ENCODE results near the gene ENPP3. TPM values are rescaled to one million over a fixed set of nuclear protein-coding genes. Genes with fewer than 3 reads are reported as not detected.

ENPP3 gene
- total and polyA plus RNA-seq, 2 of the 13 experiments (the other 11 are each of a cell fraction or from before 2014, with no cell fraction given): 40.0 to 75.4 TPM

- Histone ChIP-seq H4K20me1 (ENCODE audit: insufficient read depth, low read length) (no peaks in the 10 kb centered on the region), H3K27me3 (ENCODE audit: control insufficient read depth in 1 of 2, insufficient read depth in 2 of 2, low read length in 2 of 2) (no peaks in the 10 kb centered on the region), H3K9ac (ENCODE audit: insufficient read depth, low read depth, low read length) (no peak overlapping the region), H3K4me3 (replicated peaks in 1 of 3; ENCODE audit: insufficient read depth in 1 of 3, low read depth in 2 of 3, low read length in 3 of 3) (no peak overlapping the region), H3K36me3 (replicated peaks in 1 of 2; ENCODE audit: control insufficient read depth in 1 of 2, insufficient read depth in 2 of 2, low read length in 2 of 2) (no peaks in the 10 kb centered on the region), H3K4me2 (ENCODE audit: low read depth, low read length) (no peak overlapping the region), H3K27ac (ENCODE audit: extremely low read length, insufficient read depth, low read length) (no peak overlapping the region), H3K4me1 (ENCODE audit: insufficient read depth, low read length) (peaks cover 36% of the 10 kb centered on the region), H3K79me2 (ENCODE audit: insufficient read depth, low read length) (no peaks in the 10 kb centered on the region), H2AFZ (ENCODE audit: low read length) (no peak overlapping the region), H3K9me3 (ENCODE audit: low read length) (no peaks in the 10 kb centered on the region)
- in situ Hi-C loops (cut with HindIII; ENCODE audit: extremely low pct_ligation_motif_present, low pct_unique_long_range_greater_than_20kb) (no loop called here), intact Hi-C loops (cut with micrococcal nuclease; ENCODE audit: unreplicated experiment) (loop anchor here (5.0 kb wide), 1 partner anchor 90 kb away; no protein-coding TSS in a partner anchor)
- FAIRE-seq (no peak), ATAC-seq (no peak), DNase-seq (ENCODE audit: low spot score) (peak; percentile 59)
- POLR2A ChIA-PET: interaction anchor here (1.6 kb wide), 1 partner anchor 32 kb away, joined by 6 read pairs; no protein-coding TSS in a partner anchor
- CTCF ChIA-PET (ENCODE audit: low intra/inter-chr PET ratio, low total read pairs): no interaction called here
- no TSS peak for BruUV-seq (replicated peaks)
- TF ChIP-seq ZFP36L1 (CRISPR knock-in tag; IDR thresholded peaks at IDR 0.05) (no peak), ZIK1 (CRISPR knock-in tag; IDR thresholded peaks at IDR 0.05; ENCODE audit: borderline replicate concordance, low read depth) (no peak), ARID5B (CRISPR knock-in tag; IDR thresholded peaks at IDR 0.05) (peak; percentile 45; the same call in 1 of the 2 replicates), ONECUT2 (CRISPR knock-in tag; IDR thresholded peaks at IDR 0.05) (peak; percentile 38; the same call in 1 of the 2 replicates), ZSCAN21 (CRISPR knock-in tag; IDR thresholded peaks at IDR 0.05; ENCODE audit: borderline replicate concordance) (no peak), SAP130 (CRISPR knock-in tag; IDR thresholded peaks at IDR 0.05; ENCODE audit: low read depth) (peak; percentile 26; the same call in 1 of the 2 replicates), TEF (CRISPR knock-in tag; IDR thresholded peaks at IDR 0.05) (no peak), ZNF572 (CRISPR knock-in tag; IDR thresholded peaks at IDR 0.05) (no peak), ZNF180 (CRISPR knock-in tag; IDR thresholded peaks at IDR 0.05; ENCODE audit: borderline replicate concordance, low read depth) (no peak), FOXA3 (CRISPR knock-in tag; IDR thresholded peaks at IDR 0.05) (peak; percentile 67), ZNF12 (CRISPR knock-in tag; IDR thresholded peaks at IDR 0.05) (no peak), ZC3H4 (CRISPR knock-in tag; IDR thresholded peaks at IDR 0.05; ENCODE audit: borderline replicate concordance) (no peak), FOXJ3 (CRISPR knock-in tag; IDR thresholded peaks at IDR 0.05; ENCODE audit: borderline replicate concordance) (peak; percentile 21; the same call in 1 of the 2 replicates), FOXP4 (CRISPR knock-in tag; IDR thresholded peaks at IDR 0.05) (peak; percentile 42; the same call in 1 of the 2 replicates), NRL (CRISPR knock-in tag; IDR thresholded peaks at IDR 0.05; ENCODE audit: borderline replicate concordance) (no peak), FOXA1 (IDR thresholded peaks at IDR 0.05) (no peak), FOXA1 (CRISPR knock-in tag; IDR thresholded peaks at IDR 0.05) (0 out of 2 replicates have a peak, but pooled peaks have one; percentile 18), GATAD2A (CRISPR knock-in tag; IDR thresholded peaks at IDR 0.05) (peak; percentile 75)
These were observed 150.0 kb downstream of the ENPP3 start for GRCh38 chr6:131787079-131787478.
